Large intestine (tissue), 3 donors: Measurements from ENCODE around the gene LACC1. TPM values are rescaled to one million over a fixed set of nuclear protein-coding genes. Genes with fewer than 3 reads are reported as not detected.

ENCODE experiments used
- DNase-seq, 2 donors: peaks; one replicate each; pipeline versions ENCODE4 v3.0.0 to v3.0.0-alpha.2; 2013
- H3K27ac ChIP-seq: one replicate; pipeline ENCODE4 v1.5.1; 2013; ENCODE audit warnings: low read length
- H3K27me3 ChIP-seq: 2 replicates; pipeline ENCODE4 v1.6.1; 2013; ENCODE audit warnings: low read length; ENCODE audit not compliant: control insufficient read depth, insufficient read depth
- H3K36me3 ChIP-seq: 2 replicates; pipeline ENCODE4 v1.6.1; 2013; ENCODE audit warnings: low read length; ENCODE audit not compliant: control insufficient read depth, insufficient read depth
- H3K4me1 ChIP-seq: one replicate; pipeline ENCODE4 v1.6.1; 2013; ENCODE audit warnings: low read length; ENCODE audit not compliant: control insufficient read depth, insufficient read depth
- H3K4me3 ChIP-seq: one replicate; pipeline ENCODE4 v1.5.1; 2013; ENCODE audit warnings: low read length
- H3K9me3 ChIP-seq: one replicate; pipeline ENCODE4 v1.6.1; 2013; ENCODE audit warnings: mild to moderate bottlenecking, low read depth, low read length, moderate library complexity; ENCODE audit not compliant: control insufficient read depth
- WGBS: methylation state at CpG from one replicate; pipeline ENCODE4 v1.1.5; 2013; ENCODE audit warnings: low lambda C conversion rate; ENCODE audit not compliant: insufficient coverage; 5-methylcytosine and 5-hydroxymethylcytosine counted together
- polyA plus RNA-seq: library from polyadenylated mRNA; unstranded; fragments of 120-200 nt; gene quantifications from one replicate; pipeline ENCODE4 v1.2.1, GENCODE V29; 2013

LACC1 gene
- polyA plus RNA-seq, 1 donor: 12.6 TPM

GRCh38 chr13:43861863-43862262 is 17.8 kb upstream of the LACC1 start:
- no peak for DNase-seq
- Histone ChIP-seq H3K27me3 (no peaks in the 10 kb centered on the region), H3K4me3 (no peak overlapping the region), H3K27ac (no peak overlapping the region), H3K4me1 (no peaks in the 10 kb centered on the region), H3K36me3 (no peaks in the 10 kb centered on the region), H3K9me3 (peaks cover 2% of the 10 kb centered on the region)
- WGBS: 80% methylated on average over 1 of the region's 1 CpG

- Histone ChIP-seq H3K9me3 (peaks cover 2% of the 10 kb centered on the region), H3K27me3 (no peaks in the 10 kb centered on the region), H3K27ac (no peak overlapping the region), H3K36me3 (no peaks in the 10 kb centered on the region), H3K4me3 (no peak overlapping the region), H3K4me1 (no peaks in the 10 kb centered on the region)
- WGBS: no CpG with 5 or more reads among the region's 4 CpGs
- no peak for DNase-seq
Measured at GRCh38 chr13:43864921-43865320, 14.8 kb upstream of the LACC1 start.

- WGBS: no CpG with 5 or more reads among the region's 4 CpGs
- no peak for DNase-seq
- Histone ChIP-seq H3K4me1 (no peaks in the 10 kb centered on the region), H3K4me3 (no peak overlapping the region), H3K36me3 (no peaks in the 10 kb centered on the region), H3K27me3 (no peaks in the 10 kb centered on the region), H3K9me3 (peaks cover 2% of the 10 kb centered on the region), H3K27ac (no peak overlapping the region)
Measured at GRCh38 chr13:43865892-43866291, 13.8 kb upstream of the LACC1 start.

- 100% methylated on average over 1 of the region's 1 CpG for WGBS
- no peaks in the 10 kb centered on the region for H3K9me3 ChIP-seq
- H3K4me1 ChIP-seq: no peaks in the 10 kb centered on the region
- no peak overlapping the region for H3K27ac ChIP-seq
- no peak for DNase-seq
- peaks cover 3% of the 10 kb centered on the region for H3K36me3 ChIP-seq
- no peak overlapping the region for H3K4me3 ChIP-seq
- H3K27me3 ChIP-seq: no peaks in the 10 kb centered on the region
Measured at GRCh38 chr13:43872181-43872580, 7.5 kb upstream of the LACC1 start.

GRCh38 chr13:43874504-43875092 is 5.1 kb upstream of the LACC1 start:
- WGBS: 26% methylated on average over 2 of the region's 2 CpGs
- Histone ChIP-seq H3K27ac (no peak overlapping the region), H3K4me3 (no peak overlapping the region), H3K9me3 (no peaks in the 10 kb centered on the region), H3K36me3 (peaks cover 3% of the 10 kb centered on the region), H3K27me3 (no peaks in the 10 kb centered on the region), H3K4me1 (peaks cover 9% of the 10 kb centered on the region)
- DNase-seq: no peak

GRCh38 chr13:43876366-43876765 is 3.3 kb upstream of the LACC1 start:
- peaks cover 9% of the 10 kb centered on the region for H3K4me1 ChIP-seq
- H3K36me3 ChIP-seq: peaks cover 3% of the 10 kb centered on the region
- 90% methylated on average over 1 of the region's 2 CpGs for WGBS
- no peak overlapping the region for H3K27ac ChIP-seq
- H3K9me3 ChIP-seq: no peaks in the 10 kb centered on the region
- H3K4me3 ChIP-seq: no peak overlapping the region
- DNase-seq: no peak
- H3K27me3 ChIP-seq: no peaks in the 10 kb centered on the region

GRCh38 chr13:43877326-43877725 is 2.4 kb upstream of the LACC1 start:
- Histone ChIP-seq H3K4me3 (no peak overlapping the region), H3K27me3 (no peaks in the 10 kb centered on the region), H3K4me1 (peaks cover 9% of the 10 kb centered on the region), H3K36me3 (no peaks in the 10 kb centered on the region), H3K27ac (no peak overlapping the region), H3K9me3 (no peaks in the 10 kb centered on the region)
- no peak for DNase-seq

- no peak overlapping the region for H3K27ac ChIP-seq
- 100% methylated on average over 1 of the region's 1 CpG for WGBS
- peaks cover 9% of the 10 kb centered on the region for H3K4me1 ChIP-seq
Measured at GRCh38 chr13:43877766-43878165, 1.9 kb upstream of the LACC1 start.

GRCh38 chr13:43878892-43879754 is 581 bp upstream of the LACC1 start, which contains the start of gene CCDC122:
CCDC122 (minus strand) TSS chr13:43879740; CDS start chr13:43869376, 10,364 bp downstream.
- no CpG with 5 or more reads among the region's 78 CpGs for WGBS
- Histone ChIP-seq H3K27ac (peak within 1 kb of the TSS; percentile 82), H3K9me3 (no peaks in the 10 kb centered on the region), H3K4me1 (peaks cover 9% of the 10 kb centered on the region), H3K27me3 (no peaks in the 10 kb centered on the region), H3K36me3 (no peaks in the 10 kb centered on the region), H3K4me3 (peak within 1 kb of the TSS; percentile 80)
- DNase-seq: peak; percentile 83 to 91

More at GRCh38 chr13:43877766-43878165, 1.9 kb upstream of the LACC1 start:
- no peak for DNase-seq
- Histone ChIP-seq H3K9me3 (no peaks in the 10 kb centered on the region), H3K36me3 (no peaks in the 10 kb centered on the region), H3K27me3 (no peaks in the 10 kb centered on the region), H3K4me3 (no peak overlapping the region)

- H3K4me3 ChIP-seq: peak overlapping the region; percentile 80
- H3K27ac ChIP-seq: peak overlapping the region; percentile 39
- no peaks in the 10 kb centered on the region for H3K27me3 ChIP-seq
- H3K36me3 ChIP-seq: no peaks in the 10 kb centered on the region
- whole genome bisulfite sequencing: no CpG with 5 or more reads among the region's 15 CpGs
- H3K9me3 ChIP-seq: no peaks in the 10 kb centered on the region
- H3K4me1 ChIP-seq: peaks cover 9% of the 10 kb centered on the region
- DNase-seq: no peak
Measured at GRCh38 chr13:43880214-43880855, 631 bp downstream of the LACC1 start.
